Dermis blood vessel endothelial cell (primary cell): Measurements from ENCODE around the gene NKX6-2. TPM values are rescaled to one million over a fixed set of nuclear protein-coding genes. Genes with fewer than 3 reads are reported as not detected.
A peak's percentile ranks its signal among the peaks of the same experiment; 100 is the strongest.
"Not testable (repeated sequence)": the region's sequence is repeated elsewhere in the genome, so short reads cannot be mapped to it uniquely, and the experiment has no call there.

Experiments used
- DNase-seq: peaks from one replicate; pipeline ENCODE4 v3.0.0; 2010
- total RNA-seq: library from RNA; depleted of rRNA; stranded (reverse); fragments of >200 nt; gene quantifications from 2 replicates; pipeline ENCODE4 v1.2.3, GENCODE V29; 2014

NKX6-2 gene
- not detected in 2 replicates for total RNA-seq

DNA sequence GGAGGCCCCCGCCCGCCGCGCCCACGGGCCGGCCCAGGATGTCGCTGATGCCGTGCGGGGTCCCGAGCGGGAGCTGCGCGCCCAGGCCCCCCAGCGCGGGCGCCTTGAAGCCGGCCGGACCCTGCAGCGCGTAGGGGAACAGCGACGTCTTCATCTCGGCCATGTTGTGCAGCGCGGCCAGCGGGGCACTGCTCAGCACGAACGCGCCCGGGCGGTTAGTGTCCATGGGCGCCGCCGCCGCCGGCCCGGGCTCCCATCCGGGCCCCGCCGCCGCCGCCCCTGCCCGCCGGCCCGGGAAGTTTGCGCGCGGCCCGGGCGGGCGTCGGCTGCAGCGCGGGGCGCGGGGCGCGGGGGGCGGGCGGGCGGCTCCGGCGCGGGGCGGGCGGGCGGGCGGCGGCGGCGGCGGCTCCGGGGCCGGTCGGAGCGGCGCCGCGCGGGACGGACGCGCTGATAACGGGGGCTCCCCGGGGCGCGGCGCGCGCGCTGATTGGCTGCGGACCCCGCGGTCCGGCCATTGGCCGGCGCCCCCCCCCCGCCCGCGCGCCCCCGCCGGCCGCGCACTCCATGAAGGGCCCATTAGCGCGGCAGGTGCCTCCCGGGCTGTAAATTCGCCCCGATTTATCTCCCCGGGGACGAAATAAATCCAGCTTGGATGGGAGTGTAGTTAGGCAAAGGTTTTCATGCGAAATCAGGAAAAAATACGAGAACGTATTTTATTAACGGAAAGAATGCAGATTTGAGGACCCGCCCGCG, at the start of gene NKX6-2:
NKX6-2 (minus strand) TSS at position 425 of the 753 bp plus-strand sequence; CDS start at position 226, 199 bp downstream.
- peak; percentile 35 for DNase-seq

DNA sequence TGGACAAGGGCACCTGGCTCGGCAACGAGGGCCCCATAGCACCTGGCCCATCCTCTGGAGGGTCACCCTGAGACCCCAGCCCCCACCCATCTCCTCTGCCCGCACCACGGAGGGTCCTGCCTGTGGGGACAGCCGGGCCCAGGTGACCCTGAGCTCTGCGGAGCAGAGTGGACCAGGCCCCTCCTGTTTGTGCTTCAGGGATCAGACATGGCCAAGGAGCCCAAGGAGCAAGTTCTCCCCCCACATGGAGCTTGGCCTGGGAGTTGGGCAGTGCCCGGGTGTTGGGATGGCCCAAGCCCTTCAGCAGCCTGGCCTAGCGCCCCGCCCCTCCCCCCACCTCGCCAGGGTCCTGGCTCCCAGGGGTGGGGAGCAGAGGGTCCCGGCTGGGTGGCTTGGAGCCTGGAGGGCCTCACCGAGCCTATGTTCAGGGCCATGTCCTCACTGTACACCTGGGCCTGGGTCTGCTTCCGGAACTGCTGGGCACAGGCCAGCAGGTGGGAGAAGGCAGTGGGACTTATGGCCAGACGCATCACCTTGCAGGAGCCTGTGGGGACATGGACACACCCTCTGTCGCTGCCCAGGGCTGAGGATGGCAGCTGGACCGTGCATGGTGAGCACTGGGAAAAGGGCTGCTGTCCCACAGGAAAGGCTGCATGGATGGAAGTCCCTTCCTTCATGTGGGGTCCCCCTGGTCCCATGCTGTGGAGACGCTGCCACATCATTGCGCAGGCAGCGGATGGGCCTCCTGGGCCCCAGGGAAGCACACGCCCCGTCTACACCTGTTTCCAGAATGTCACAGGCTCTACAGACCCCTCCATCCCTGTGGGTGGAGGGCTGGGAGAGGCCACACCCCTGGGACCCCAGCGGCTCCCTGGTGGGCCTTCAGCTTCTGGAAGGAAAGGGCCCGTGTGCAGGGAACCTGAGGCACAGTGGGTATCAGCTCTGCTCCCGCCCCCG, 49.2 kb upstream of the NKX6-2 start:
- no peak for DNase-seq

DNA sequence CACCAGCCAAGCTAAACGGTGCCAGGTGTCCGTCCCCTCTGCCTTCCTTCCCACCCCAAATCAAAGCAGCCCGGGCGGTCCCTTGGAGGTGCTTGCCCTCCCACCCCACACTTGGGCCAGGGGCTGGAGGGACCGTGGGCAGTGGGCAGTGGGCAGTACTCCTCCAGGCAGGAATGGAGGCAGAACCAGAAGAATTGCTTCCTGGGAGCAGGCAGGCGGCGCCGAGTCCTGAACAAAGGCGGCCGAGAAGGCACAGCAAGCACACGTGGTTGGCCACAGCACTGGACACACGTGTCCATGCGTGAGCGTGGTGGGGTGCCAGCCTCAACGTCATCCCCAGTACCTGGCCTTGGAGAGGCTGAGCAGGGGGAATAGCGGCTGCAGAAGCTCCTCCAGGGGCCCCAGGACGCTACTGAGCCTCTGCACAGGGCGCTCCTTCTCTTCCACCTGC, 48.4 kb upstream of the NKX6-2 start:
- DNase-seq, result no peak

DNA sequence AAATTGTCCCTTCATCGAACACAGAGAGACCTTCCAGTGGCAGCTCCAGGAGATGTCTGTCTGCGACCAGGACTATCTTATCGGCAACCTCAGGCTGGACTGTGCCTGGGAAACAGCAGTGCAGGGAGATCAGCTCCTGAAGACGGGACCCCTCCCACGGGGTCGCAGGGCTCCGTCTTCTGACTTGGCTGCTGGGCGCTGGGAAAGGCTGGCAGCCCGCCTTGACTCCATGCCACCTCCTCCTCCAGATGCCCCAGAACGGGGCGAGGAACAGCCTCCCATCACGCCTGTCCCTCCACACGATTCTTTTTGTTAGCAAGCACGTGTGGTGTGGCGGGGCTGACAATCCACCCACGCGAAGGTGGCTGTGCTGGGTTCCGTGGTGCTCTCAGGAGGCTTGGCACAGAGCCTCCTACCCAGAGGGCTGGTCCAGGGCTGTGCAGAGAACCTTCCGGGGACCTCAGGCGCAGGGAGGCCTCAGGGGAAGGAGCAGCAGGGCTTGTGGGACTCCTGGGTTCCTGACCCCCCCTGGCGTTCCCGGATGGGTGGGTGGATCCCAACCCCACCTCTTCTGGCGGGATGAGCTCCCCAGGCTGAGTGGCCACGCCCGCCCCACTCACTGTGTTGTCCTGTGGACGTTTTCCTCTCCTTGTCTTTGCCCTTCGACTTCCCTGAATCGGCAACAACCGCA, 47.6 kb upstream of the NKX6-2 start:
- no peak for DNase-seq

DNA sequence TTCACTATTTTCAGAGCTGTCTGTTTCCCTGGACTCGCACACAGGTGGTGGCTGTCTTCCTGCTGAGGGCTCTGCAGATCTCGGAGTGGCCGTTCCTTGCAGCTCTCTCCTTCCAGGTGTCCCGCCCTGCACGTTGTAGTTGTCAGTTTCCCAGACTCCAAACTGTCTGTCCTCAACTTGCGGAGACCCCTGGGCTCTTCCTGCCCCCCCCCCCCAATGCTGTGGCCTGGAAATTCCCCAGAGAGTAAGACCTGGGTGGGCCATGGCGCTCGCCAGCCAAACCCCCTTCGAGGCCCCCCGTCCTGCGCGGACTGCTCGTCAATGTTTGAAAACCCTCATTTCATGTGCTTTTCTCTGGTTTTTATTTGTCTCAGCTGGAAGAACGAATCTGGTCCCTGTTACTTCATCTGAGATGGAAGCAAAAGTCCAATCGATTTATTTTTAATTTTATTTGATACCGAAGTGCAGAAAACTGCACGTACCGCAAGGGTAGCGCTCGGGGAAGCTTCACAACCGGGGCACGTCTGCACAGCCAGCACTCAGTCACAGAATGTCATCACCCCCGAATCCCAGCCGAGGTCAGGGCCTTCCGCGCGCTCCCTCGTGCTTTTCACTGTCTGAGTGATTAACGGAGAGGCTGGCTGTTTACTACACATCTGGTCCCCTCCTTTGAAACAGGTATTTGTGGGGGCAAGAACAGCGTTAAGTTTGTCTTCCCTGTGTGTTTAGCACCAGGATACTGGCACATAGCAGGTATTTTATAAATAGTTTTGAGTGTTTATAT, 46.4 kb upstream of the NKX6-2 start:
- no peak for DNase-seq

GRCh38 chr10:132829403-132829802, 43.5 kb upstream of the NKX6-2 start:
- no peak for DNase-seq

- no peak for DNase-seq
These were observed 42.7 kb upstream of the NKX6-2 start for GRCh38 chr10:132828681-132829080.

DNA sequence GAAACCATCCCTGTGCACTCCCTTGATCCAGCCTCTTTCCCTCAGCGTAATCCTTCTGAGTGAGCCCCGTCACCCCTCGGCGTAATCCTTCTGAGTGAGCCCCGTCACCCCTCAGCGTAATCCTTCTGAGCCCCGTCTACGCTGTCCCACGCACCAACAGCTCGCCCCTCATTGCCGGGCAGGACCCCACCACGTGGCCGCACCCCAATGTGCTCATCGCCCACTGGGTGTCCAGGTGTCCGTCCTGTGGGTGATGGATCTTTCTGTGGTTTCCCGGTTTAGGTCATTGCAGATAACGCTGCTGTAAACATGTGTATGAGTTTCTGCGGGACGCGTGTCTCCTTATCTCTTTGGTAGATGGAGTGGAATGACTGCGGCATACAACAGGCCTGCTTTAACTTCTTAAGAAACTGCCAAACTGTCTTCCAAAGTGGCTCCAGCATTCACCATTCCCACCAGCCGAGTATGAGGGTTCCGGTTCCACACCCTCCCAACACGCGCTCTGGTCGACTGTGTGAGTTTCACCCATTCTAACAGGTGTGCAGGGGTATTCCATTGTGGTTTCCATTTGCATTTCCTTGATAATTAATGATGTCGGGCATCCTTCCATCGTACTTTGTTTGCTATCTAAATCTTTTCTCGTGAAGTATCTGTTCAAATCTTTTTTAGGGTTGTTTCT, 42.1 kb upstream of the NKX6-2 start:
- DNase-seq, result no peak

GRCh38 chr10:132827423-132827789, 41.5 kb upstream of the NKX6-2 start:
- no peak for DNase-seq

GRCh38 chr10:132826524-132827422, 40.8 kb upstream of the NKX6-2 start:
- DNase-seq, result no peak

- DNase-seq, result not testable (repeated sequence)
These were observed 40.0 kb upstream of the NKX6-2 start for GRCh38 chr10:132825783-132826523.

GRCh38 chr10:132820056-132820455, 34.1 kb upstream of the NKX6-2 start:
- no peak for DNase-seq

- no peak for DNase-seq
These were observed 31.8 kb upstream of the NKX6-2 start for GRCh38 chr10:132817701-132818211.

GRCh38 chr10:132816718-132817117, 30.8 kb upstream of the NKX6-2 start:
- no peak for DNase-seq

DNA sequence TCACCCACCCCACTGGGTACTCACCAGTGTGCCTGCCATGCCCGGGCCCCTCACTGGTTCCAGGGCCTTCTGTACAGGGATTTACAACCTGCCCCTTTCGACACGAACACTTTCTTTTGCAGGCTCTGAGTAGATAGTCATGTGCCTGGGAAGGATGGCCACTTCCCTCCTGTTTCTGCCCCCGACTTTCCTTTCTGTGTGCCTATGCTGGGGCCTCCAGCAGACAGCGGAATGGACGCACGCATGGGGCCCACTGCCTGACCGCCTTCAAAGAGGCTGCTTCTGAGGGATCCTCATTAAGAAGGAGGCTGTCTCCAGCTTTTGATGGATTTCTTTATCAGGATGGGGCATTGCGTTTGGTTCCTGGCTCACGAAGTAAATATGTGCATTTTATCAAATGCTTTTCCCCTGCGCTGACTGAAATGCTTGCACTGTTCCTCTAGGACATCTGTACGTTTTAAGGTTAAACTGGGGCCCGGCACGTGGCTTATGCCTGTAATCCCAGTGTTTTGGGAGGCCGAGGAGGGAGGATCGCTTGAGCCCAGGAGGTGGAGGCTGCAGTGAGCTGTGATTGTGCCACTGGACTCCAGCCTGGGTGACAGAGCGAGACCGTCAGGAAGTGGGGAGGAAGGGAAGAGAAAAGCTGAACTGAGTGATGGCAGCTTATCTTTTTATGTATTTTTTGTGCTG, 29.4 kb upstream of the NKX6-2 start:
- DNase-seq, result no peak

DNA sequence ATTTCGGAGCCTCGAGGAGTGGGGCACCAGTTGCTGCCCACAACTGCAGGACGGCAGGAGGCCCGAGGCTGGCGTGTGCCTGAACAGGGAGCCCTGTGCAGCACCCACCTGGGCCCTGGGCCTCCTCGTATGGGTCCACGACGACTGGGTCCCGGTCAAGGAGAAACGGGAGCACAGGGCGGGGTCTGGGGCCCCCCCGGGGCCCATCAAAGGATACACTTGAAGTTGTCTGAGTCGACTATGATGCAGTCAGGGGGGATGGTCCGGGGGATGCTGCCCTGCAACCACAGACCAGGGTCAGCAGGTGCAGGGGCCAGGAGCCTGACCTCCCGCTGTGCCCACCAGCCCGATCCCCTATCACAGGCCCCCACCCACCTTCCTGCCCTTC, 28.5 kb upstream of the NKX6-2 start:
- no peak for DNase-seq

- DNase-seq, result no peak
These were observed 27.9 kb upstream of the NKX6-2 start for GRCh38 chr10:132813560-132814468.

GRCh38 chr10:132813001-132813401, 27.1 kb upstream of the NKX6-2 start:
- no peak for DNase-seq
